PC-9 (cell line): ENCODE measurements around the gene RIF1. TPM values are rescaled to one million over a fixed set of nuclear protein-coding genes. Genes with fewer than 3 reads are reported as not detected.

ENCODE experiments used
- BruUV-seq: library from RNA; stranded (reverse); fragments of 400-500 nt; replicated peaks from 2 replicates; lab custom pipeline; 2021; lab: Mats Ljungman, UMichigan
- CTCF ChIA-PET: fragments of 300-600 bp; sonication (Branson Sonifier 250); formaldehyde crosslinking; loops from one replicate; lab custom pipeline; 2022; ENCODE audit warnings: antibody characterized with exemption; lab: Charles Lee
- POLR2A ChIA-PET: fragments of 300-600 bp; sonication (Branson Sonifier 250); formaldehyde crosslinking; loops from one replicate; lab custom pipeline; 2022; ENCODE audit warnings: antibody characterized with exemption; ENCODE audit not compliant: unreplicated experiment; lab: Charles Lee
- DNase-seq, 2 experiments: peaks; one replicate each; pipeline versions ENCODE4 v3.0.0 to v3.0.0-alpha.2; 2015 to 2022; ENCODE audit warnings: mixed read lengths in 1 of 2
- H2AFZ ChIP-seq: fragments of 200-600 bp; sonication (generic); 2 replicates; pipeline ENCODE4 v1.8.1; 2017; ENCODE audit warnings: antibody characterized with exemption
- H3F3A ChIP-seq: fragments of 200-600 bp; sonication (generic); 2 replicates; pipeline ENCODE4 v1.8.1; 2017; ENCODE audit warnings: antibody characterized with exemption, mild to moderate bottlenecking, low read depth; ENCODE audit not compliant: insufficient read depth
- H3K27ac ChIP-seq: fragments of 200-600 bp; sonication (generic); 2 replicates; pipeline ENCODE4 v1.6.1; 2016; ENCODE audit warnings: mixed run types
- H3K27me3 ChIP-seq: fragments of 200-600 bp; sonication (generic); 2 replicates; pipeline ENCODE4 v1.6.1; 2016; ENCODE audit warnings: low read depth, mixed run types; ENCODE audit not compliant: insufficient read depth
- H3K36me3 ChIP-seq: fragments of 200-600 bp; sonication (generic); 2 replicates; pipeline ENCODE4 v1.6.1; 2016; ENCODE audit warnings: low read depth, mixed run types
- H3K4me1 ChIP-seq: fragments of 200-600 bp; sonication (generic); replicated peaks from 2 replicates; pipeline ENCODE4 v1.6.1; 2016; ENCODE audit warnings: mixed run types; ENCODE audit not compliant: insufficient read depth
- H3K4me2 ChIP-seq: fragments of 200-600 bp; sonication (generic); 2 replicates; pipeline ENCODE4 v1.6.1; 2017; ENCODE audit warnings: mixed run types
- H3K4me3 ChIP-seq: fragments of 200-600 bp; sonication (generic); 2 replicates; pipeline ENCODE4 v1.6.1; 2016; ENCODE audit warnings: mixed run types
- H3K79me2 ChIP-seq: fragments of 200-600 bp; sonication (generic); 2 replicates; pipeline ENCODE4 v1.6.1; 2017; ENCODE audit warnings: low read depth, mixed run types
- H3K9me2 ChIP-seq: fragments of 200-600 bp; sonication (generic); 2 replicates; pipeline ENCODE4 v1.8.1; 2017; ENCODE audit warnings: mild to moderate bottlenecking; ENCODE audit not compliant: insufficient read depth
- H3K9me3 ChIP-seq: fragments of 200-600 bp; sonication (generic); 2 replicates; pipeline ENCODE4 v1.8.1; 2016; ENCODE audit warnings: low read depth; ENCODE audit not compliant: insufficient read depth
- H4K20me1 ChIP-seq: fragments of 200-600 bp; sonication (generic); 2 replicates; pipeline ENCODE4 v1.8.1; 2017; ENCODE audit not compliant: insufficient read depth
- CTCF ChIP-seq: fragments of 200-600 bp; sonication (generic); conservative IDR thresholded peaks from 2 replicates; pipeline ENCODE4 v1.6.1; 2017; ENCODE audit warnings: mixed run types, antibody characterized with exemption, mild to moderate bottlenecking, moderate library complexity
- EZH2 ChIP-seq: fragments of 200-600 bp; sonication (generic); IDR thresholded peaks from 2 replicates; pipeline ENCODE4 v1.8.0; 2017; ENCODE audit warnings: antibody characterized with exemption, low read depth
- intact Hi-C: fragments of 100-400 bp; cut with micrococcal nuclease; formaldehyde crosslinking; loops from one replicate; pipeline ENCODE4 v1.10.0; 2022; ENCODE audit not compliant: unreplicated experiment
- total RNA-seq: library from RNA; stranded (reverse); gene quantifications from 2 replicates; pipeline ENCODE4 v1.2.3, GENCODE V29; 2021

RIF1 gene
- total RNA-seq, 1 experiment from 2014 or later: 47.2 TPM

GRCh38 chr2:151518802-151519201 lies 109.1 kb downstream of the RIF1 start:
- Histone ChIP-seq H3K9me2 (no peaks in the 10 kb centered on the region), H3F3A (no peaks in the 10 kb centered on the region), H4K20me1 (no peaks in the 10 kb centered on the region), H3K4me1 (no peaks in the 10 kb centered on the region), H3K4me3 (no peak overlapping the region), H3K36me3 (no peaks in the 10 kb centered on the region), H3K79me2 (no peaks in the 10 kb centered on the region), H3K4me2 (no peak overlapping the region), H3K27me3 (no peaks in the 10 kb centered on the region), H3K27ac (no peak overlapping the region), H3K9me3 (no peaks in the 10 kb centered on the region), H2AFZ (no peak overlapping the region)
- DNase-seq: no peak
- TF ChIP-seq CTCF (no peak), EZH2 (no peak)
- intact Hi-C loops: no loop called here
- BruUV-seq: no TSS peak
- ChIA-PET POLR2A (interaction anchor here (0.6 kb wide), 1 partner anchor 480 kb away, joined by 3 read pairs; no protein-coding TSS in a partner anchor), CTCF (no interaction called here)

GRCh38 chr2:151520976-151521375 lies 111.3 kb downstream of the RIF1 start:
- ChIA-PET CTCF (no interaction called here), POLR2A (no interaction called here)
- no peaks in the 10 kb centered on the region for H3K4me1 ChIP-seq
- no peak overlapping the region for H3K27ac ChIP-seq
- no peak overlapping the region for H3K4me3 ChIP-seq
- no peak overlapping the region for H3K4me2 ChIP-seq
- no peaks in the 10 kb centered on the region for H3K36me3 ChIP-seq
- no peak for DNase-seq
- intact Hi-C loops: no loop called here
- TF ChIP-seq CTCF: no peak
- no peak for TF ChIP-seq EZH2
- BruUV-seq: no TSS peak
- no peaks in the 10 kb centered on the region for H4K20me1 ChIP-seq
- no peaks in the 10 kb centered on the region for H3K9me2 ChIP-seq
- H2AFZ ChIP-seq: no peak overlapping the region
- H3K79me2 ChIP-seq: no peaks in the 10 kb centered on the region
- no peaks in the 10 kb centered on the region for H3K9me3 ChIP-seq
- no peaks in the 10 kb centered on the region for H3F3A ChIP-seq
- H3K27me3 ChIP-seq: no peaks in the 10 kb centered on the region

GRCh38 chr2:151522556-151522955 lies 112.9 kb downstream of the RIF1 start:
- Histone ChIP-seq H3K79me2 (no peaks in the 10 kb centered on the region), H3K4me2 (no peak overlapping the region), H3K9me3 (no peaks in the 10 kb centered on the region), H3F3A (no peaks in the 10 kb centered on the region), H3K9me2 (no peaks in the 10 kb centered on the region), H4K20me1 (no peaks in the 10 kb centered on the region), H3K36me3 (no peaks in the 10 kb centered on the region), H3K27me3 (no peaks in the 10 kb centered on the region), H3K27ac (no peak overlapping the region), H3K4me3 (no peak overlapping the region), H2AFZ (no peak overlapping the region), H3K4me1 (no peaks in the 10 kb centered on the region)
- no TSS peak for BruUV-seq
- POLR2A ChIA-PET: no interaction called here
- CTCF ChIA-PET: interaction anchor here (0.7 kb wide), 1 partner anchor 14 kb away, joined by 3 read pairs; no protein-coding TSS in a partner anchor
- no peak for TF ChIP-seq EZH2
- no peak for TF ChIP-seq CTCF
- intact Hi-C loops: no loop called here
- no peak for DNase-seq
